Stimulated activated naive CD8-positive, alpha-beta T cell treated with anti-CD3 and anti-CD28 coated beads, Interleukin-15, Interleukin-2, amounts not matched to agents 100 ng/mL and 50 ng/mL, for 24 hours (primary cell): ENCODE data around the gene CBFA2T2.
"Not testable (repeated sequence)": the region's sequence is repeated elsewhere in the genome, so short reads cannot be mapped to it uniquely, and the experiment has no call there.

Source experiments
- H3K27ac Mint-ChIP-seq: one replicate; pipeline ENCODE4 v1.8.0; 2021; ENCODE audit warnings: mild to moderate bottlenecking, mixed read lengths
- H3K27me3 Mint-ChIP-seq: one replicate; pipeline ENCODE4 v1.8.0; 2021; ENCODE audit warnings: mixed read lengths
- H3K36me3 Mint-ChIP-seq: one replicate; pipeline ENCODE4 v1.8.0; 2021; ENCODE audit warnings: low read depth, mixed read lengths
- H3K4me1 Mint-ChIP-seq: one replicate; pipeline ENCODE4 v1.8.0; 2021; ENCODE audit warnings: low read depth, mixed read lengths
- H3K4me3 Mint-ChIP-seq: one replicate; pipeline ENCODE4 v1.8.0; 2021; ENCODE audit warnings: mild to moderate bottlenecking, mixed read lengths
- H3K9me3 Mint-ChIP-seq: one replicate; pipeline ENCODE4 v1.8.0; 2021; ENCODE audit warnings: mixed read lengths

The CBFA2T2 gene

GRCh38 chr20:33541074-33541473 is 51.2 kb downstream of the CBFA2T2 start:
- Mint-ChIP-seq H3K4me3 (no peak overlapping the region), H3K4me1 (peaks cover 7% of the 10 kb centered on the region), H3K36me3 (no peaks in the 10 kb centered on the region), H3K9me3 (no peaks in the 10 kb centered on the region), H3K27ac (no peak overlapping the region), H3K27me3 (no peaks in the 10 kb centered on the region)

- H3K27ac Mint-ChIP-seq, result no peak overlapping the region
- H3K4me1 Mint-ChIP-seq, result peaks cover 7% of the 10 kb centered on the region
- no peaks in the 10 kb centered on the region for H3K9me3 Mint-ChIP-seq
- H3K36me3 Mint-ChIP-seq, result no peaks in the 10 kb centered on the region
- H3K27me3 Mint-ChIP-seq, result no peaks in the 10 kb centered on the region
- no peak overlapping the region for H3K4me3 Mint-ChIP-seq
These were observed 51.9 kb downstream of the CBFA2T2 start for GRCh38 chr20:33541797-33542196.

GRCh38 chr20:33545763-33546162 is 55.9 kb downstream of the CBFA2T2 start:
- Mint-ChIP-seq H3K4me3 (no peak overlapping the region), H3K4me1 (no peaks in the 10 kb centered on the region), H3K9me3 (no peaks in the 10 kb centered on the region), H3K27me3 (no peaks in the 10 kb centered on the region), H3K36me3 (peaks cover 2% of the 10 kb centered on the region), H3K27ac (no peak overlapping the region)

- Mint-ChIP-seq H3K27ac (no peak overlapping the region), H3K36me3 (peaks cover 9% of the 10 kb centered on the region), H3K27me3 (no peaks in the 10 kb centered on the region), H3K4me3 (no peak overlapping the region), H3K9me3 (no peaks in the 10 kb centered on the region), H3K4me1 (peaks cover 15% of the 10 kb centered on the region)
These were observed 59.5 kb downstream of the CBFA2T2 start for GRCh38 chr20:33549229-33549999.

GRCh38 chr20:33551778-33552177 is 61.9 kb downstream of the CBFA2T2 start:
- H3K4me1 Mint-ChIP-seq, result peaks cover 32% of the 10 kb centered on the region

GRCh38 chr20:33552519-33552918 is 62.6 kb downstream of the CBFA2T2 start:
- Mint-ChIP-seq H3K27ac (no peak overlapping the region), H3K4me3 (no peak overlapping the region)

More at GRCh38 chr20:33551778-33552177, 61.9 kb downstream of the CBFA2T2 start:
- H3K36me3 Mint-ChIP-seq, result peaks cover 12% of the 10 kb centered on the region
- H3K27me3 Mint-ChIP-seq, result no peaks in the 10 kb centered on the region
- H3K27ac Mint-ChIP-seq, result no peak overlapping the region
- H3K9me3 Mint-ChIP-seq, result no peaks in the 10 kb centered on the region
- H3K4me3 Mint-ChIP-seq, result no peak overlapping the region

GRCh38 chr20:33553516-33553915 is 63.6 kb downstream of the CBFA2T2 start:
- H3K4me1 Mint-ChIP-seq, result peaks cover 32% of the 10 kb centered on the region
- H3K27me3 Mint-ChIP-seq, result no peaks in the 10 kb centered on the region
- H3K27ac Mint-ChIP-seq, result no peak overlapping the region
- H3K4me3 Mint-ChIP-seq, result no peak overlapping the region
- peaks cover 17% of the 10 kb centered on the region for H3K36me3 Mint-ChIP-seq
- H3K9me3 Mint-ChIP-seq, result no peaks in the 10 kb centered on the region

More at GRCh38 chr20:33552519-33552918, 62.6 kb downstream of the CBFA2T2 start:
- Mint-ChIP-seq H3K36me3 (peaks cover 17% of the 10 kb centered on the region), H3K9me3 (no peaks in the 10 kb centered on the region), H3K27me3 (no peaks in the 10 kb centered on the region), H3K4me1 (peaks cover 32% of the 10 kb centered on the region)

- Mint-ChIP-seq H3K27me3 (no peaks in the 10 kb centered on the region), H3K4me3 (peak overlapping the region; percentile 17), H3K36me3 (peaks cover 17% of the 10 kb centered on the region), H3K9me3 (no peaks in the 10 kb centered on the region), H3K27ac (peak overlapping the region; percentile 79), H3K4me1 (peaks cover 32% of the 10 kb centered on the region)
These were observed 65.1 kb downstream of the CBFA2T2 start for GRCh38 chr20:33554914-33555420.

GRCh38 chr20:33555755-33556154 is 65.9 kb downstream of the CBFA2T2 start:
- Mint-ChIP-seq H3K27ac (peak overlapping the region; percentile 78), H3K4me1 (peaks cover 32% of the 10 kb centered on the region), H3K36me3 (peaks cover 18% of the 10 kb centered on the region), H3K4me3 (peak overlapping the region; percentile 45), H3K9me3 (no peaks in the 10 kb centered on the region), H3K27me3 (no peaks in the 10 kb centered on the region)

GRCh38 chr20:33556246-33556645 is 66.3 kb downstream of the CBFA2T2 start:
- peak overlapping the region; percentile 45 for H3K4me3 Mint-ChIP-seq
- H3K36me3 Mint-ChIP-seq, result peaks cover 16% of the 10 kb centered on the region
- H3K4me1 Mint-ChIP-seq, result peaks cover 32% of the 10 kb centered on the region
- H3K27ac Mint-ChIP-seq, result peak overlapping the region; percentile 78
- no peaks in the 10 kb centered on the region for H3K9me3 Mint-ChIP-seq
- H3K27me3 Mint-ChIP-seq, result no peaks in the 10 kb centered on the region

GRCh38 chr20:33558348-33559144 is 68.7 kb downstream of the CBFA2T2 start:
- Mint-ChIP-seq H3K27me3 (no peaks in the 10 kb centered on the region), H3K9me3 (no peaks in the 10 kb centered on the region), H3K27ac (no peak overlapping the region), H3K36me3 (peaks cover 11% of the 10 kb centered on the region), H3K4me1 (peaks cover 29% of the 10 kb centered on the region), H3K4me3 (no peak overlapping the region)

- Mint-ChIP-seq H3K4me1 (peaks cover 24% of the 10 kb centered on the region), H3K27ac (no peak overlapping the region), H3K9me3 (no peaks in the 10 kb centered on the region), H3K4me3 (no peak overlapping the region), H3K36me3 (peaks cover 11% of the 10 kb centered on the region), H3K27me3 (no peaks in the 10 kb centered on the region)
These were observed 69.3 kb downstream of the CBFA2T2 start for GRCh38 chr20:33559212-33559611.

GRCh38 chr20:33560026-33560425 is 70.1 kb downstream of the CBFA2T2 start:
- H3K4me1 Mint-ChIP-seq, result peaks cover 16% of the 10 kb centered on the region
- H3K27me3 Mint-ChIP-seq, result no peaks in the 10 kb centered on the region
- peaks cover 11% of the 10 kb centered on the region for H3K36me3 Mint-ChIP-seq
- no peak overlapping the region for H3K27ac Mint-ChIP-seq
- H3K4me3 Mint-ChIP-seq, result no peak overlapping the region
- H3K9me3 Mint-ChIP-seq, result no peaks in the 10 kb centered on the region

GRCh38 chr20:33561053-33561452 is 71.2 kb downstream of the CBFA2T2 start:
- not testable (repeated sequence) for H3K4me3 Mint-ChIP-seq, H3K27me3 Mint-ChIP-seq, H3K4me1 Mint-ChIP-seq, H3K27ac Mint-ChIP-seq, H3K9me3 Mint-ChIP-seq
- peaks cover 11% of the 10 kb centered on the region for H3K36me3 Mint-ChIP-seq
